K562 treated with DMSO at 1 percent for 12 hours (cell line): ENCODE measurements around the gene OAS2. TPM values are rescaled to one million over a fixed set of nuclear protein-coding genes. Genes with fewer than 3 reads are reported as not detected.

ENCODE experiments used
- total RNA-seq: library from RNA; unstranded; fragments of 300-600 nt; gene quantifications from 2 replicates; pipeline ENCODE4 v1.2.3, GENCODE V29; 2022; ENCODE audit not compliant: insufficient read depth

The OAS2 gene, protein sequence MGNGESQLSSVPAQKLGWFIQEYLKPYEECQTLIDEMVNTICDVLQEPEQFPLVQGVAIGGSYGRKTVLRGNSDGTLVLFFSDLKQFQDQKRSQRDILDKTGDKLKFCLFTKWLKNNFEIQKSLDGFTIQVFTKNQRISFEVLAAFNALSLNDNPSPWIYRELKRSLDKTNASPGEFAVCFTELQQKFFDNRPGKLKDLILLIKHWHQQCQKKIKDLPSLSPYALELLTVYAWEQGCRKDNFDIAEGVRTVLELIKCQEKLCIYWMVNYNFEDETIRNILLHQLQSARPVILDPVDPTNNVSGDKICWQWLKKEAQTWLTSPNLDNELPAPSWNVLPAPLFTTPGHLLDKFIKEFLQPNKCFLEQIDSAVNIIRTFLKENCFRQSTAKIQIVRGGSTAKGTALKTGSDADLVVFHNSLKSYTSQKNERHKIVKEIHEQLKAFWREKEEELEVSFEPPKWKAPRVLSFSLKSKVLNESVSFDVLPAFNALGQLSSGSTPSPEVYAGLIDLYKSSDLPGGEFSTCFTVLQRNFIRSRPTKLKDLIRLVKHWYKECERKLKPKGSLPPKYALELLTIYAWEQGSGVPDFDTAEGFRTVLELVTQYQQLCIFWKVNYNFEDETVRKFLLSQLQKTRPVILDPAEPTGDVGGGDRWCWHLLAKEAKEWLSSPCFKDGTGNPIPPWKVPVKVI
- not detected in 2 replicates for total RNA-seq

DNA sequence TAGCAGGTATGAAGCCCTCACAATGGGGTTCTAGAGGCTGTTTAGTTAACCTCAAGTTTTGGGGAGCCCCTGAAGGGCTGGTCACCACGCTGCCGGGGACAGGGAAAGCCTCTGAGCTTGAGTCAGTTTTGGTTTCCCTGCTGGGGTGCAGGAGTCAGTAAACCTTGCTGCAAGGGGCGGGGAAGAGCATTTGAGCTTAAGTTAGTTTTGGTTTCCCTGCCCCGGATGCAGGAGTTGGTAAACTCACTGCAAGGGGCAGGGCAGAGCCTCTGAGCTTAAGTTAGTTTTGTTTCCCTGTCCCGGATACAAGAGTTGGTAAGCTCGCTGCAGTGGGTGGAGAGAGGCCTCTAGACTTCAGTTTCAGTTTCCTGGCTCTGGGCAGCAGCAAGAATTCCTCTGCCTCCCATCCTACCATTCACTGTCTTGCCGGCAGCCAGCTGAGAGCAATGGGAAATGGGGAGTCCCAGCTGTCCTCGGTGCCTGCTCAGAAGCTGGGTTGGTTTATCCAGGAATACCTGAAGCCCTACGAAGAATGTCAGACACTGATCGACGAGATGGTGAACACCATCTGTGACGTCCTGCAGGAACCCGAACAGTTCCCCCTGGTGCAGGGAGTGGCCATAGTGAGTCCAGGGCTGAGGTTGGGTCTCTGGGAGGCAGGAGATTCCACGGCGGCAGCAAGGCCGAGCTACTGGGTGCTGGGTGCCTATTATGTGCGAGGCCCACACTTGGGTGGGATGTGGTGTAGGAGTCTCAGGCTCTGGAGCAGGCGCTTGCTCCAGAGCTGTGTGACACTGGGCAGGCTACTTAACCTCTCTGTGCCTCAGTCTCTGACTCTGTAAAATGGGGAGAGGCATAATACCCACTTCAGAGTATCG lies at the start of gene OAS2:
Gene OAS2 (plus strand): TSS at position 357 of the 878 bp plus-strand sequence. CDS start 90 bp downstream, at position 447.

GRCh38 chr12:112937741-112938719 lies 40.3 kb upstream of the OAS2 start, which contains the start of gene OAS3:
OAS3 (plus strand) TSS chr12:112938474; CDS start chr12:112938531, 57 bp downstream.

DNA sequence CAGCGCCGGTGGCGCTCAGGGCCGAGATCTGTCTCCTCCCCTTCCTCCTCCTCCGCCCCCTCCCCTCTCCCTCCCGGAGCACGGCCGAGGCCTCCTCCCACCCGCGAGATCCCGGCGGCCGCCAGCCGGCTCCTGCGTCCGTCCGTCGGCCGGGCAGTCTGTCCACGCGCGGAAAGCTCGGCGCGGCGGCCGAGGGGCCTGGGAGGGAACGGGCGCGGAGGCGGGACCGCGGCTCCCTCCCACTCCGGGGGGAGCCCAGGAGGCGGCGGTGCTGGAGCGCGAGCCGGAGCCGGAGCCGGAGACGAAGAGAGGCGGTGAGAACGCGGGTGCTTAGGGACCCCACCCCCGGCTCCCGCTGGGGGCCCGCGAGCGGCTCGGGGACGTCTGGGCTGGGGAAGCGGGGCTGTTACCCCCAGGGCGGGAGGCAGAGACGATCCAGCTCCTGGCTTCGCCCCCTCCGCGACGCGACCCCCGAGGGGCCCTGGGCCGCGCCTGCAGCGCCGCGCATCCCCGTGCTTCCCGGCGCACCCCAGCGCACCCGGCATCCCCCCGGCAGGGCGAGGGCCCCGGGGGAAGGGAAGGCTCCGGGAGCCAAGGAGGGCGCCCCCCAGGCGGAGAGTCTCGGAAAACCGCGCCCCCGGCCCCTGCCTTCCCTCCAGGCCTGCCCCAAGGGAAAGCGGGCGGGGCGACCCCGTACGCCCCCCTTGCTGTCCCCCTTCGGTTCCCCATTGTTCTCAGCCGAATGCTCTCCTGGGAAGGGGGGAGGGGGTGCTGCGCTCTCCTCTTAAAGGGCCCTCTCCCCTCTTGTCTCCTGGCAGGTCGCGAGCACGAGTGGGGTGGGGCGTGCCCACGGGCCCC lies 78.5 kb downstream of the OAS2 start, which contains the start of gene DTX1:
Gene DTX1 (plus strand): TSS at position 100 of the 858 bp plus-strand sequence. CDS start 1,463 bp downstream, outside the sequence.

Other genes starting within 250 kb of the OAS2 start
- gene RPH3A, start 186.8 kb upstream of the OAS2 start, total RNA-seq, result 0.49 TPM in 1 of 2 replicates, not detected in the other
- gene OAS1, start 71.6 kb upstream of the OAS2 start, total RNA-seq, result not detected in 2 replicates
- gene OAS3, start 40.0 kb upstream of the OAS2 start, total RNA-seq, result 5.6 and 14.5 TPM in 2 replicates
- gene DTX1, start 78.2 kb downstream of the OAS2 start, total RNA-seq, result not detected in 2 replicates
- not detected in 2 replicates for gene RASAL1, start 157.2 kb downstream of the OAS2 start, total RNA-seq
- gene CFAP73, start 171.2 kb downstream of the OAS2 start, total RNA-seq, result not detected in 2 replicates
- gene DDX54, start 207.0 kb downstream of the OAS2 start, total RNA-seq, result 59.7 and 67.4 TPM in 2 replicates
- gene RITA1, start 207.2 kb downstream of the OAS2 start, total RNA-seq, result 29.8 and 38.9 TPM in 2 replicates
- 11.4 and 33.7 TPM in 2 replicates for gene TPCN1, start 242.9 kb downstream of the OAS2 start, total RNA-seq